MCF 10A (cell line): ENCODE measurements around the gene TTLL13. TPM values are rescaled to one million over a fixed set of nuclear protein-coding genes. Genes with fewer than 3 reads are reported as not detected.

Experiments
- Bru-seq: library from RNA; stranded (reverse); fragments of 400-500 nt; gene quantifications from one replicate; lab custom pipeline; 2021; lab: Mats Ljungman, UMichigan
- BruChase-seq, 2 experiments: library from RNA; stranded (reverse); fragments of 400-500 nt; gene quantifications; one replicate each; lab custom pipeline; 2021; lab: Mats Ljungman, UMichigan
- BruUV-seq: library from RNA; stranded (reverse); fragments of 400-500 nt; replicated peaks from 2 replicates; lab custom pipeline; 2021; lab: Mats Ljungman, UMichigan
- CTCF ChIA-PET: fragments of 300-600 bp; sonication (Branson Sonifier 250); formaldehyde crosslinking; extraction: SDS; loops from one replicate; lab custom pipeline; 2021; ENCODE audit warnings: antibody characterized with exemption, inconsistent platforms; lab: Yijun Ruan, JAX
- POLR2A ChIA-PET: fragments of 300-600, 350-650 bp; sonication (Branson Sonifier 250); formaldehyde crosslinking; extraction: SDS; loops from one replicate; lab custom pipeline; 2020; ENCODE audit warnings: antibody characterized with exemption, inconsistent platforms; lab: Yijun Ruan, JAX
- DNase-seq: peaks from one replicate; pipeline ENCODE4 v3.0.0-alpha.2; 2018; ENCODE audit not compliant: unreplicated experiment
- H3K27ac Mint-ChIP-seq: one replicate; pipeline ENCODE4 v1.8.0; 2022; ENCODE audit warnings: mild to moderate bottlenecking, low read depth, mixed read lengths; ENCODE audit not compliant: unreplicated experiment
- H3K27me3 Mint-ChIP-seq: one replicate; pipeline ENCODE4 v1.8.0; 2022; ENCODE audit warnings: mixed read lengths; ENCODE audit not compliant: insufficient read depth, unreplicated experiment
- H3K36me3 Mint-ChIP-seq: one replicate; pipeline ENCODE4 v1.8.0; 2022; ENCODE audit warnings: mild to moderate bottlenecking, moderate library complexity, mixed read lengths; ENCODE audit not compliant: insufficient read depth, unreplicated experiment
- H3K4me1 Mint-ChIP-seq: one replicate; pipeline ENCODE4 v1.8.0; 2022; ENCODE audit warnings: mixed read lengths; ENCODE audit not compliant: insufficient read depth, unreplicated experiment
- H3K4me3 Mint-ChIP-seq: one replicate; pipeline ENCODE4 v1.8.0; 2022; ENCODE audit warnings: mild to moderate bottlenecking, moderate library complexity, mixed read lengths; ENCODE audit not compliant: unreplicated experiment
- H3K9me3 Mint-ChIP-seq: one replicate; pipeline ENCODE4 v1.8.0; 2022; ENCODE audit warnings: mixed read lengths; ENCODE audit not compliant: unreplicated experiment
- CTCF ChIP-seq: fragments of 200-600 bp; IDR thresholded peaks from one replicate; pipeline ENCODE4 v1.8.0; 2022; ENCODE audit warnings: antibody characterized with exemption, mild to moderate bottlenecking; ENCODE audit not compliant: unreplicated experiment
- intact Hi-C: fragments of 100-400 bp; cut with micrococcal nuclease; formaldehyde crosslinking; loops from 2 replicates; pipeline ENCODE4 v1.14.1; 2022
- long read RNA-seq: library from polyadenylated mRNA; stranded (forward); transcript quantifications from one replicate; pipeline ENCODE4 v2.0.0, GENCODE V29; 2022
- total RNA-seq: library from RNA; stranded (reverse); gene quantifications from 2 replicates; pipeline ENCODE4 v1.2.3, GENCODE V29; 2022

Gene TTLL13
- 0.47 TPM in 1 of 2 replicates, not detected in the other for total RNA-seq
- percentile 20 among the genes with signal in this experiment for Bru-seq, nascent RNA
- percentile 33 among the genes with signal in this experiment for BruChase-seq, experiment 1, labeled RNA remaining after a 6-hour chase
- percentile 22 among the genes with signal in this experiment for BruChase-seq, experiment 2, labeled RNA remaining after a 2-hour chase
- long read RNA-seq = 0 reads

- no peaks in the 10 kb centered on the region for H3K36me3 Mint-ChIP-seq
- BruUV-seq = no TSS peak
- ChIA-PET CTCF (interaction anchor here (0.6 to 2.7 kb wide), 7 partner anchors 10 to 365 kb away, joined by 3 to 15 read pairs (median 3); partner anchors contain the start of gene CIB1), POLR2A (interaction anchor here (0.5 to 4.7 kb wide), 7 partner anchors 10 to 231 kb away, joined by 3 to 33 read pairs (median 3); partner anchors contain the start of genes CIB1, GDPGP1 and NGRN)
- no peak within 1 kb of the TSS for H3K27ac Mint-ChIP-seq
- DNase-seq = peak; percentile 89
- H3K4me3 Mint-ChIP-seq = peak within 1 kb of the TSS; percentile 74
- H3K27me3 Mint-ChIP-seq = no peaks in the 10 kb centered on the region
- TF ChIP-seq CTCF = no peak
- H3K9me3 Mint-ChIP-seq = no peaks in the 10 kb centered on the region
- no peaks in the 10 kb centered on the region for H3K4me1 Mint-ChIP-seq
- intact Hi-C loops = no loop called here
These were observed at the start of gene TTLL13 for GRCh38 chr15:90249203-90249863. Gene TTLL13 (plus strand): TSS chr15:90249556. CDS start chr15:90250631, 1,075 bp downstream.

- Mint-ChIP-seq H3K27ac (no peak overlapping the region), H3K27me3 (no peaks in the 10 kb centered on the region), H3K36me3 (peaks cover 26% of the 10 kb centered on the region), H3K4me1 (peaks cover 20% of the 10 kb centered on the region), H3K9me3 (no peaks in the 10 kb centered on the region), H3K4me3 (peak overlapping the region; percentile 78)
- BruUV-seq = no TSS peak
- ChIA-PET POLR2A (interaction anchor here (0.6 to 5.5 kb wide), 7 partner anchors 8 to 957 kb away, joined by 3 to 81 read pairs (median 23); partner anchors contain the start of genes CIB1, FANCI and GDPGP1), CTCF (interaction anchor here (0.6 to 2.4 kb wide), 7 partner anchors 9 to 57 kb away, joined by 3 to 7 read pairs (median 3); no protein-coding TSS in a partner anchor)
- no peak for TF ChIP-seq CTCF
- no peak for DNase-seq
- intact Hi-C loops = no loop called here
These were observed 48.7 kb upstream of the TTLL13 start for GRCh38 chr15:90200534-90201129.

- CTCF ChIA-PET = interaction anchor here (0.5 to 2.4 kb wide), 8 partner anchors 10 to 58 kb away, joined by 3 to 7 read pairs (median 4); no protein-coding TSS in a partner anchor
- H3K36me3 Mint-ChIP-seq = peaks cover 26% of the 10 kb centered on the region
- TF ChIP-seq CTCF = no peak
- peak within 1 kb of the TSS; percentile 78 for H3K4me3 Mint-ChIP-seq
- POLR2A ChIA-PET = interaction anchor here (0.6 to 5.5 kb wide), 12 partner anchors 11 to 957 kb away, joined by 3 to 81 read pairs (median 4); partner anchors contain the start of genes CIB1, FANCI, GDPGP1 and IDH2
- H3K27ac Mint-ChIP-seq = no peak within 1 kb of the TSS
- peaks cover 27% of the 10 kb centered on the region for H3K4me1 Mint-ChIP-seq
- intact Hi-C loops = no loop called here
- H3K9me3 Mint-ChIP-seq = no peaks in the 10 kb centered on the region
- DNase-seq = peak; percentile 51
- no peaks in the 10 kb centered on the region for H3K27me3 Mint-ChIP-seq
- no TSS peak for BruUV-seq
These were observed 48.0 kb upstream of the TTLL13 start, which contains the start of gene SEMA4B for GRCh38 chr15:90201130-90201943. Gene SEMA4B (plus strand): TSS chr15:90201330. CDS start chr15:90201579, 249 bp downstream.
